SKM-1 (cell line): ENCODE measurements around the gene TMEM145.
"Not testable (repeated sequence)": the region's sequence is repeated elsewhere in the genome, so short reads cannot be mapped to it uniquely, and the experiment has no call there.

Experiments used
- DNase-seq: peaks from one replicate; lab custom pipeline; 2025; ENCODE audit not compliant: unreplicated experiment; lab: John Stamatoyannopoulos, UW

The TMEM145 gene

DNA sequence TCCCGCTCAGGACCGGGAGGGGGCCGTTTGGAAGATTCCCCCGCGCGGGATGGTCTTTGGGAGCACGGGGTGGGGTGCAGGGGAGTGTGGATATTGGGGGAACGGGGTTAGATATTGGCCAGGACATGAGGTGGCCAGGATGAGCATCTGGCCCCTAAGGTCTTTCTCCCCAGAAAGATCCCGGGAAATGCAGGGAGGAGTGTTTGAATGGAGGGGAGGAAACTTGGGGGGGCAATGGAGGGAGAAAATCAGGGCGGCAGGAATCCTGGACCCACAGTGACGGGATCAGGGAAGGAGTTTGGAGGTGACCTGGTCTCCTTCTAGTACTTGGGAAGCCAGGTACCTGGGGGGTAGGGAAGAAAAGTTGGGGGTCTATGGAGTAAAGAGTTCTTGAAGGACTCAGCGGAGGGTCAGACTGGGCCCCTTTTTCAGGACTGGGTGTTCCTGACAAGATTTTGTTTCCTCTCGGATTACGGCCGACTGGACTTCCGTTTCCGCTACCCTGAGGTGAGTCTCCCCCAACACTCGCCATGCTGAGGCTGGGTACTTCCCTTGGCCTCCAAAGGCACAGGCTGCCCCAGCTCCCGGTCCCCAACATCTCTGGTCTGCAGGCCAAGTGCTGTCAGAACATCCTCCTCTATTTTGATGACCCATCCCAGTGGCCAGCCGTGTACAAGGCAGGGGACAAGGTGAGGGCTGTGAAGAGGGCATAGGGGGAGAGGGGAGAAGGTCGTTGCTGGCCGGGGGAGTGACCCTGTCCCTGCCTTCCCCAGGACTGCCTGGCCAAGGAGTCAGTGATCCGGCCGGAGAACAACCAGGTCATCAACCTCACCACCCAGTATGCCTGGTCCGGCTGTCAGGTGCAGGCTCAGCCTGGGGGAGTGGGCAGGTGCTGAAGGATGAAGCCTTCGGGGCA, 989 bp downstream of the TMEM145 start:
- no peak for DNase-seq

DNA sequence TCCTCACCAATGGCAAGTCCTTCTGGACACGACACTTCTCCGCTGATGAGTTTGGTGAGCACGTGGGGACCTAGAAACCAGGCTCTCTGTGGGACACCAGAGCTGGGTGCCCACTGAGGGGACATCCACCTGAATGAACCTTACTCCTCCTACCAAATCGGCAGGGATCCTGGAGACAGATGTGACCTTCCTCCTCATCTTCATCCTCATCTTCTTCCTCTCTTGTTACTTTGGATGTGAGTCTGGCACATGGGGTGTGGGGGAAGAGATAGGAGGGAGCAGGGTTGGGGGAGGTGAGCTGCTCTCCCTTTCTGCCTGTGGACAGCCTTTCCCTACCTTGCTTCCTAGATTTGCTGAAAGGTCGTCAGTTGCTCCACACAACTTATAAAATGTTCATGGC, 1.9 kb downstream of the TMEM145 start:
- DNase-seq, result no peak

DNA sequence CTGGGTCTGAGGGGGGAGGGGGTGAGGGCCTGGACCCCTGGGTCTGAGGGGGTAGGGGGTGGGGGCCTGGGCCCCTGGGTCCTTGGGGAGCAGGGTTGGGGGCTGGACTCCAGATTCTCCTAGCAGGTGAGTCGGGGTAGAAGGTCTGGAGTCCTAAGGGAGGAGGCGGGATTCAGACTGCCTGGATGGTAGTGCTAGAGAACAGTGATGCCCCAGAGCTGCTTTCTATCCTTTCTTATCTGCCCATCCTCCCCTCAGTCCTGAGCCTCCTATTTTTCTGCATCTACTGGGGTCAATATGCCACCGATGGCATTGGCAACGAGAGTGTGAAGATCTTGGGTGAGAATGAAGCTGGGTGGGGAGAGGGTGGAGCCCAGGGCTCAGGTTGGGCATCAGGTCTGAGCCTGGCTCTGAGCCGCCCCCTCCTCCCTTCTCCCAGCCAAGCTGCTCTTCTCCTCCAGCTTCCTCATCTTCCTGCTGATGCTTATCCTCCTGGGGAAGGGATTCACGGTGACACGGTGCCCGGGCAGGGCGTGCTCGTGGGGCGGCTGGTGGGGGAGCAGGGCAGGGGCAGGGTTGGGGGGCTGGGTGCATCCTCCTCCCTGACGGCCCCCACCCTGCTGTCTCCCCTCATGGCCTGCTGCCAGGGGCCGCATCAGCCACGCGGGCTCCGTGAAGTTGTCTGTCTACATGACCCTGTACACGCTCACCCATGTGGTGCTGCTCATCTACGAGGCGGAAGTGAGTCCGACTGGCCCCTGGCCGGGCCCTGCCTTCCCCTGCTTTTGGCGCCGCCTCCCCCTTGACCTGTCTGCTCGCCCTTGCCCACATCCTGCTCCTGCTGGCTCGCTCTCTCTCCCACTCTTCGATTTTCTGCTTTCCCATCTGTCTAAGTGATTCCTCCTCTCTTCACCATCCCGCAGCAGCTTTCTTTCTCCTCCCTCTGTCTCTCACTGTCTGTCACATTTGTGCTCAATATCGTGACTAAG, 3.4 kb downstream of the TMEM145 start:
- DNase-seq, result no peak

DNA sequence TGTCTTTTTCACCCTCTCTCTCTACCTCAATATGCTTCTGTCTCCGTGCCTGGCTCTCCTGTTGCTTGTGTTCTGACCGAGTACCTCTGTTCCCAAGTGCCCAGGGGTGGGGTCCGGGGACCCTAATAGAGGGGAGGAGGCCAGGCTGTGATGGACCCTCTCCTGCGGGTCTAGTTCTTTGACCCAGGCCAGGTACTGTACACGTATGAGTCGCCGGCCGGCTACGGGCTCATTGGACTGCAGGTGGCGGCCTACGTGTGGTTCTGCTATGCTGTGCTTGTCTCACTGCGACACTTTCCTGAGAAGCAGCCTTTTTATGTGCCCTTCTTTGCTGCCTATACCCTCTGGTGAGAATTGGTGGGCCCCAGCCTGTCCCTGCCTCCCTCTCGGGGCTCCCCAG, 4.4 kb downstream of the TMEM145 start:
- no peak for DNase-seq

DNA sequence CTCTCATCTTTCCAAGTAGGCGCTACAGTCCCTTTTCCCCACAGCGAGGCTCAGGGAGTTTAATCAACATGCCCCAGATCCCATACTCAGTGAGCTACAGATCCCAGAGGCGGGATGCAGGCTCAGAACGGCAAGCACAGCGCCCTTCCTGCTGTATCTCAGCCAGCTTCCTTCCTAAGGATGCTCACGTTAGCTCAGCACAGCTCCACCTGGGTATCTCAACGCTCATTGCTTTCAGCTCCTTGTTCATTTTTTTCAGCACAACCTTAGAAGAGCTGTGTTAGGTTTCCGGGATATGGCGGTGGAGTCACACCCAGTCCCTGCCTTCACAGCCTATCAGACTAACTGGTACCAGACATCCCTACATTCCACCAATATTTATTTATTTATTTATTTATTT, 9.2 kb downstream of the TMEM145 start:
- DNase-seq, result no peak

DNA sequence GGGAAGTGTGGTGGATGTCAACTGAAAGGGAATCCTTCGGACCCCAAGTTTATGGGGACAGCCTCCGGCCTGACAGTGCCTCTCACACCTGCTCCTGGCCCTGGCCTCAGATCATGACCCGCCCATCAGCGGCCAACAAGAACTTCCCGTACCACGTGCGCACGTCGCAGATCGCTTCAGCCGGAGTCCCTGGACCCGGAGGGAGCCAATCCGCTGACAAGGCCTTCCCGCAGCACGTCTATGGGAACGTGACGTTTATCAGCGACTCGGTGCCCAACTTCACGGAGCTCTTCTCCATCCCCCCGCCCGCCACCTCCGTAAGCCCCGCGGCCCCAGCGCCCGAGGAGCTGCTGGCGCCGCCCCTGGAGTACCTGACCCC, 10.4 kb downstream of the TMEM145 start:
- DNase-seq, result no peak

DNA sequence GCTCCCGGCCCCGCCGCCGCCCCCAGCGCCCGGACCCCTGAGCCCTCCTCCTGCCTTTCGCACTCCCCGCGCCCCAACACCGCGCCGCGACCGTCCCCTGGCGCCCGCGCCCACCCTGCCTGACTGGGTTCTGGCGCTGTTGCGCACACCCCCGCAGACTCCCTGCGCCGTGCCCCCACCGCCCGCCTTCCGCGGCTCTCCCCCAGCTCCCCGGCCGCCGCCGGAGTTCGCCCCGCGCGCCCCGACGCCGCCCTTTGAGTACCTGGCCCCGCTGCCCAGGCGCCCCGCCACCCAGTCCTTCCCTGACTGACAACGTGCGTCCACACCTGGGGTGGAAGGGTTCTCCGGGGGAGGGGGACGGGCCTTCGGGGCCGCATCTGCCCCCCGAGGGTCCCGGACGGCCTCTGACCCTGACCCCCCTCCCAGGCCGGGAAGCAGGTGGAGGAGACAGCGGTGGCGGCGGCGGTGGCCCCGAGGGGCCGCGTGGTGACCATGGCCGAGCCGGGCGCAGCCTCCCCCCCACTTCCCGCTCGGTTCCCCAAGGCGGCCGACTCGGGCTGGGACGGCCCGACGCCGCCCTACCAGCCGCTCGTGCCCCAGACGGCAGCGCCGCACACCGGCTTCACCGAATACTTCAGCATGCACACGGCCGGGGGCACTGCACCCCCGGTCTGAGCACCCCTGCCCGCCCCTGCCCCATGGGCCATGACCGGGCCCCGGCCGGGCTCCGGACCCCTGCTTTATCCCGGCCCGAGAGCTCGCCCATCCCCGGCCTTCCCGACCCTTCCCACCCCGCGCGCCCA, 10.9 kb downstream of the TMEM145 start:
- DNase-seq, result no peak

DNA sequence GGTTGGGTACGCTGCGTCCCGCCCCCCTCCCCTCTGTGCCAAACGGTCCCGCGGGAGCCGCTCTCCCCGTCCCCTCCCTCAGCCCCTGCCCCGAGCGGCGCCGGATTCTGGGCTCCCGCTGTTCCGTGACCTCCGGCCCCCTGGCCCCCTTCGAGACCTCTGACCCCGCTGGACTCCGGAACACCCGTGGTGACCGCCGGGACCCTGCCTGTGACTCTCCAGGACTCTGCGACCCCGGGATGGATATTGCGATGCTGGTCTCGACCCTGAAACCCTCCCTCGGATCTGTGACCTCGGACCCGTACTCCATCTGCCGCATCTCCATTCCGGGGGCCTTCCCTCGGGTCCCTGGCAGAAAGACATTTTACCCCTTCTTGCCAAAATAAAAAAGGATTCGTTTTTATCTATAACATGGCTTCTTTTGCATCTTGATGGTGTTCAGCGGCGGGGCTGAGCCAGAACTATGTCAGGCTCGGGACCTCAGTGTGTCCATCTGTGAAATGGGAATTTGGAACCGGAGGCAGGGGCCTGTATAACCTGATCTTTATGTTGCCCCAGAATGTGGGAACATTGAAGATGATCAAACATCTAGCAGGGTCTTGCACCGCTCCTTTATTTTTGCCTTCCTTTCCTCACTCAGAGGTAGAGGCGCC, 11.7 kb downstream of the TMEM145 start:
- no peak for DNase-seq

DNA sequence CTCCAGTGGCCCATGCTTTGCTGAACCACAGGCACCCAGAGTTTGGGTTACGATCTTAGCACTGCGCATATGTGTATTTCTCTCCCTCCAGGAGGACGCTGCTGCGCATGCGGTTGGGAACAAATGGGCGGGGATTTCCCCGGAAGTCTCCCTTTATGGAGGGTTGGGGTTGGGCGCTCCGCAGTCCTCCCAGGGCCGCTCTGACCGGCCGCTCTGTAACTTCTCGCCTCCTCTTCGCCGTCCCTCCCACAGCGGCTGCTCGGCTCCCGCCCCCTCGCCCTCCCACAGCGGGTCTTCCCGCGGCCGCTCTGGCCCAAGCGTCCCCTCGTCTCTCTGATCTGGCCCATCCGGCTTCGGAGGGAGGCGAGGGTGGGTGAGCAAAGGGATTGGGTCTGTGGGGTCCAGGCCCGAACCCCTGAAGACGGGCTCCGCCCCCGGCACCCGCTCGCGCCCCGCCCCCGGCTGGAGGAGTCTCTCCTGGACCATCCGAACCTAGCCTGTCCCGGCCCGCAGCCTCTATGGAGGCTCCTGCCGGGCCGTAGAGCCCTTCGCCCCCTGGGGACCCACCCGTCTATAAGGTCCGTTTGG, 12.3 kb downstream of the TMEM145 start, which contains the start of gene MEGF8:
MEGF8 (plus strand) TSS at position 328 of the 588 bp plus-strand sequence. CDS start 609 bp downstream, outside the sequence.
- DNase-seq, result peak; percentile 88

DNA sequence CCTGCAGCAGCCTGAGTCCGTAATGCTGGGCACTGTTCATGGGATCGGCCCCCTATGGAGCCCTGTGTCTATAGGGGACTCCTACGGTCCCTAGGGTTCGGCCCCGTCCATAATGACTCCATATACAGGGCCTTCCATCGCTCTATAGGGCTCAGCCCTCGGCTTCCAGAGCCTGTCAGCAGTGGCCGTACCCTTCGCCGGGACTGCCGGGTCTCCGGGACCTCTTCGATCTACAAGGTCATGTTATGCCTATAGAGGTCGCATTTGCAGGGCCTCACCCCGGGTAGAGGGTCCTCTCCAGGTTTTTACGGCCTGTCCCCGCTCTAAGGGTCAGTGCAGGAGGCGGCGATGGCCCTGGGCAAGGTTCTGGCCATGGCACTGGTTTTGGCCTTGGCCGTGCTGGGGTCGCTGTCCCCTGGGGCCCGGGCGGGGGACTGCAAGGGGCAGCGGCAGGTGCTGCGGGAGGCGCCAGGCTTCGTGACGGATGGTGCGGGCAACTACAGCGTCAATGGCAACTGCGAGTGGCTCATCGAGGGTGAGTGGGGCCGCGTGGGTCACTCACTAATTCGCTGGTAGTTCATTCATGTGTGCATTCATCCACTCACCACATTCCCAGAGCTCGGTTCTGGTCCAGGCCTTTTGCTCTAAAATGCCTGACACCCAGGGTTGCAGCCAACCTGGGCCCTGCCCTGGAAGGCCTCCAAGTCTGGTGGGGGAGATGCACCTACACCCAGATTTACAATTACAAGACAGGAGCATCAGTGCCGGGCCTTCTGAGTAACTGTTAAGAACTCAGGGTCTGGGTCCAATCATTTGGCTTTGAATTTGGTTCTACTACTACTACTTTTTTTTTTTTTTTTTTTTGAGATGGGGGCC, 13.0 kb downstream of the TMEM145 start:
- DNase-seq, result no peak

DNA sequence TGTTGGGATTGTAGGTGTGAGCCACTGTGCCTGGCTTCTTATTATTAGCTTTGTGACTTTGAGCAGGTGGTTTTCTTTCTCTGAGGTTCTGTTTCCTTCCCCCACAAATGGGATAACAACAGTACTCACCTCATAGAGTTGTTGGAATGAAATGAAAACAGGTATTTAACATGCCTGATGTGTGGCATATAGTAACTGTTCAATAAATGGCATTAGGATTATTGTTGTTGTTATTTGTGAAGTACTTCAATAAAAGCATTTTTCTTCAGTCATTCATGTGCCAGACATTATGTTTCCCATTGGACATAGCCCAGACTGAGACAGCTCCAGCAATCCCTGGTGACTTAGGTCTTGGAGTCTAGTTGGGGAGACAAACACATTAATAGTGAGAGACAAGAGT, 13.9 kb downstream of the TMEM145 start:
- no peak for DNase-seq

DNA sequence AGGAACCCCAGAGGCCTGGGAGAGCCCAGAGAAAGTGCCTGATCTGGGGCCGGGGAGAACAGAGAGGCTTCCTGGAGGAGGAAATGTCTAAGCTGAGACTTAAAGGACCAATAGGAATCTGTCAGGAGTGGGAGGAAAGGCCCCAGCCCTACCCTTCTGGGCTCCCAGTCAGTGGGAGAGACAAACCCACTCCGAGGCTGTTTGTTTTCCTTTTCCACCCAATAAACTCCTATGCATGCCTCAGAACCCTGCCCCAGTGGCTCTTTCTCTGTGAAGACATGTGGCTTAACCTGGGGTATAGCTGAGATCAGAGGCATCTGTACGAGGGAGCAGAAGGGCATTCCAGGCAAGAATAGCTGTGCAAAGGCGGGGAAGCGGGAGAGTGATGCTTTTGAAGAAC, 14.3 kb downstream of the TMEM145 start:
- DNase-seq, result no peak

DNA sequence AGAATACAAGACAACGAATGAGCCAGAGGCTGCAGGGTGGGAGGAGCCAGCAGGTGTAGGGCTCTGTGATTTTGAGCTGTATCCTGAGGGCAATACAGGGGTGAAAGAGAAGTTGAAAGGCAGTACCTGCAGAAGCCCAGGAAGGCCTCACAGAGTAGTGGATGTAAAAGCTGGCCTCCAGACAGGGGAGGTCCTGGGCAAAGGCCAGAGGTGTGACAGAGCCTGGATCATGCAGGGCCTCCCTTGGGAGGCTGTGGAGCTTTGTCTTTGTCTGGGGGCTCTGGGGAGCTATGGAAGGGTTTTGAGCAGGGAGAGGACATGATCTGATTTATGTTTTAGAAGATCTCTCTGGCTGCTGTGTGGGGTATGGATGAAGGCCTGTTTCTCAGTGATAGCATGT, 15.0 kb downstream of the TMEM145 start:
- no peak for DNase-seq

DNA sequence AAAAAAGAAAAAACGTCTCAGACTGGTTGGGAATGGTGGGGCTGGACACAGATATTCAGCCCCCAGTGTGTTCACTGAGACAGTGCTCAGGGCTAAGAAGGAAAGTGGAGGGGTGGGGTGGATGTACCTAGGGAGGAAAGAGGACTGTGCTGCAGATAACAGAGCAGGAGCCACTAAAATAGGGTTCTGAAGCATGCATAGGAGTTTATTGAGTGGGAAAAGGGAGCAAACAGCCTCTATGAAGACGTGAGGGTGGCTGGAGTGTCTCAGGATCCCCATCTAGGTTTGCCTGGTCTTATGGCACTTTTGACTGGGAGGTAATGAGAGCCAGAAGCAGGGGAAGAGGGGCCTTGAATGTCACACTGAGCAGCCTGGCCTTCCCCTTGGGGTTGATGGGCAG, 15.7 kb downstream of the TMEM145 start:
- no peak for DNase-seq

DNA sequence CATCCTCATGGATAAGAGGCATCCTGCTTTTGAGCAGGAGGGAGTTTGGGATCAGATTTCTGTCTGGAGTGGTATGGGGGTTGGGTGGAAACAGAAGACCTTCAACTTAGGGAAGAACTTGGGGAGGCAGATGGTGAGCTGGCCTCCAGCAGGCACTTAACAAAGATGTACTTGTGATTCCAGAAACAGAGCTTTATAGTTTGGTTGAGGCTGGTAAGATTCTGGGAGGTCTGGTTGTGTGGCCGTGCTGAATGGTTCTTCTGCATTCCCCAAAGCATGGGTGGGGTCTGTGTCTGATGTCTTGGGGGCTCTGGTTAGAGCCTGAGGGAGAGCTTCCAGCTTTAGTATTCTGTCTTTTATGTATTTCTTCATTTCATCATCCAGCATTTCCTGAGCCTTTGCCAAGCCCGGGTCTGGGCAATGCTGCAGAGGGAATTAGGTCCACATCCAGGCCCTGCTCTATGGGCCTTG, 17.2 kb downstream of the TMEM145 start:
- DNase-seq, result no peak

DNA sequence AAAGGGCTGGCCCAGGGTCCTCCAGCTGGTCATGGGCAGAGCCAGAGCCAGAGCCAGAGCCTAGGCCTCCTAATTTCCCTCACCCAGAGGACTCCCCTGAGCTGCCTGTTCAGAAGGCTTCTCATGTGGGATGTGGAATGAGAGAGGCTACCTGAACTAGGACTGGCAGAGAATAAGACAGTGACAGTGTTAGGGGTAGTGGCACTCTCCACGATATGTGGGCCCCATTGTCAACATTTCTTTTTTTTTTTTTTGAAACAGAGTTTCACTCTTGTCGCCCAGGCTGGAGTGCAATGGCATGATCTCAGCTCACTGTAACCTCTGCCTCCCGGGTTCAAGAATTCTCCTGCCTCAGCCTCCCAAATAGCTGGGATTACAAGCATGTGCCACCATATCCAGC, 18.2 kb downstream of the TMEM145 start:
- not testable (repeated sequence) for DNase-seq

DNA sequence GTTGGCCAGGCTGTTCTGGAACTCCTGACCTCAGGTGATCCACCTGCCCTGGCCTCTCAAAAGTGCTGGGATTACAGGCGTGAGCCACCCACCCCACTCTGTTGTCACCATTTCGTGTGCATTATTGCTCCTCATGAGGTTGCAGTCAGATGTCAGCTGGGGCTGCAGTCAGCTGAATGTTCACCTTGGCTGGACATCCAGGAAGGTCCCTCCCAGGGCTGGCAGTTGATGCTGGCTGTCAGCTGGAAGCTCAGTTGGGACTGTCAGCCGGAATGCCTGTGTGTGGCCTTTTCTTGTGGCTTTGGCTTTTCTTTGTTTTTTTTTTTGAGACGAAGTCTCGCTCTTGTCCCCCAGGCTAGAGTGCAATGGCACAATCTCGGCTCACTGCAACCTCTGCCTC, 18.9 kb downstream of the TMEM145 start:
- no peak for DNase-seq

DNA sequence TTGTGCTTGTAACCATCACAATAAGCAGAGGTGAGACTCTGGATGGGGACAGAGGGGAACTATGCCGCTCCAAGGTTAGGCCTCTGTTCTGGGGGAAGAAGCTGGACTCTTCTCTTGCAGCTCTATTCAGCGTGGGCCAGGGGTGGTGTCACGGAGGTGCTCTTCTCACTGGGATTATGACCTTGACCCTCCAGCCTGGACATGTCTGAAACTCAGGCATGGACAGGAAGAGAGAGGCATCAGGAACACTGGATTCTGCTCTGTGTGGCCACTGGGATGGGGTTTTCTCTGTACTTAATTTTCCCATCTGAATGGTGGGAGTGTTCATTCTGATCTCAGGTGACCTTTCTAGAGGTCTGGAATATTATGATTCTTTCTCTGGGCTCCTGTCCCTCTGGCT, 19.9 kb downstream of the TMEM145 start:
- no peak for DNase-seq
